Stomach (tissue), 4 donors: ENCODE data around the gene PTBP1.

Source experiments
- CTCF ChIP-seq, 7 experiments: fragments of 450-650 bp in 4 of 7; fragments of 200-600 bp in 3 of 7; sonication (generic) in 3 of 7; IDR thresholded peaks; one replicate each; pipeline ENCODE4 v1.5.1; 2016 to 2019; ENCODE audit warnings: antibody characterized with exemption in 7 of 7, control low read depth in 2 of 7, mild to moderate bottlenecking in 1 of 7
- POLR2AphosphoS5 ChIP-seq, 3 donors: sonication (generic); formaldehyde crosslinking; IDR thresholded peaks; one replicate each; pipeline ENCODE4 v1.6.1; 2016; ENCODE audit warnings: antibody characterized with exemption in 3 of 3

GRCh38 chr19:853014-853585 is 55.8 kb downstream of the PTBP1 start:
- TF ChIP-seq POLR2AphosphoS5 (IDR thresholded peaks at IDR 0.05) (no peak), CTCF (IDR thresholded peaks at IDR 0.05) (no peak)
